Neuronal stem cell (in vitro differentiated cells): ENCODE measurements around the gene GAS6.

ENCODE experiments used
- DNase-seq: peaks from one replicate; pipeline ENCODE4 v3.0.0-alpha.2; 2013; ENCODE audit warnings: low spot score
- H2AFZ ChIP-seq: one replicate; pipeline ENCODE4 v1.6.1; 2013; ENCODE audit warnings: mild to moderate bottlenecking, low read length, inconsistent platforms
- H2AK5ac ChIP-seq: 2 replicates; pipeline ENCODE4 v1.6.1; 2013; ENCODE audit warnings: low read depth, mild to moderate bottlenecking, inconsistent platforms, low read length, moderate library complexity, mixed read lengths
- H2BK120ac ChIP-seq: 2 replicates; pipeline ENCODE4 v1.6.1; 2013; ENCODE audit warnings: low read depth, mild to moderate bottlenecking, inconsistent platforms, low read length, moderate library complexity, mixed read lengths
- H2BK12ac ChIP-seq: one replicate; pipeline ENCODE4 v1.6.1; 2013; ENCODE audit warnings: low read length, inconsistent platforms
- H2BK15ac ChIP-seq: 2 replicates; pipeline ENCODE4 v1.6.1; 2013; ENCODE audit warnings: mild to moderate bottlenecking, low read length, inconsistent platforms, mixed read lengths
- H2BK5ac ChIP-seq: one replicate; pipeline ENCODE4 v1.6.1; 2013; ENCODE audit warnings: inconsistent platforms, mild to moderate bottlenecking, low read length, moderate library complexity
- H3K14ac ChIP-seq: one replicate; pipeline ENCODE4 v1.6.1; 2013; ENCODE audit warnings: low read length, inconsistent platforms
- H3K18ac ChIP-seq: 2 replicates; pipeline ENCODE4 v1.6.1; 2013; ENCODE audit warnings: low read length, inconsistent platforms
- H3K23ac ChIP-seq: 2 replicates; pipeline ENCODE4 v1.6.1; 2013; ENCODE audit warnings: low read depth, mild to moderate bottlenecking, mixed read lengths, low read length, inconsistent platforms; ENCODE audit not compliant: poor library complexity
- H3K27ac ChIP-seq: replicated peaks from 3 replicates; pipeline ENCODE4 v1.5.1; 2013; ENCODE audit warnings: low read length, inconsistent platforms
- H3K27me3 ChIP-seq, 3 experiments: 2 replicates each; pipeline ENCODE4 v1.6.1; 2013; ENCODE audit warnings: low read length in 3 of 3, mild to moderate bottlenecking in 2 of 3, inconsistent platforms in 1 of 3, low read depth in 1 of 3, mixed read lengths in 1 of 3, moderate library complexity in 1 of 3; ENCODE audit not compliant: control insufficient read depth in 3 of 3, insufficient read depth in 3 of 3
- H3K36me3 ChIP-seq, 2 donors: replicated peaks in 1 of 2; 2 replicates each; pipeline ENCODE4 v1.6.1; 2013; ENCODE audit warnings: low read length in 2 of 2; ENCODE audit not compliant: control insufficient read depth in 2 of 2, insufficient read depth in 2 of 2
- H3K4ac ChIP-seq: 2 replicates; pipeline ENCODE4 v1.6.1; 2013; ENCODE audit warnings: inconsistent platforms, mild to moderate bottlenecking, low read length, moderate library complexity
- H3K4me1 ChIP-seq, 2 donors: 1 replicate in 1 of 2; 2 replicates in 1 of 2; pipeline ENCODE4 v1.6.1; 2013; ENCODE audit warnings: low read length in 2 of 2, low read depth in 1 of 2; ENCODE audit not compliant: control insufficient read depth in 2 of 2, insufficient read depth in 1 of 2
- H3K4me2 ChIP-seq: one replicate; pipeline ENCODE4 v1.6.1; 2013; ENCODE audit warnings: mild to moderate bottlenecking, low read length, inconsistent platforms; ENCODE audit not compliant: insufficient read depth, poor library complexity, severe bottlenecking
- H3K4me3 ChIP-seq, 2 donors: 2 replicates each; pipeline ENCODE4 v1.5.1; 2013; ENCODE audit warnings: low read length in 2 of 2, mild to moderate bottlenecking in 2 of 2, inconsistent platforms in 1 of 2, moderate library complexity in 1 of 2
- H3K79me1 ChIP-seq: one replicate; pipeline ENCODE4 v1.6.1; 2013; ENCODE audit warnings: low read depth, mild to moderate bottlenecking, inconsistent platforms, low read length, moderate library complexity
- H3K9ac ChIP-seq: one replicate; pipeline ENCODE4 v1.6.1; 2013; ENCODE audit warnings: mild to moderate bottlenecking, low read depth, low read length, inconsistent platforms; ENCODE audit not compliant: poor library complexity
- H3K9me3 ChIP-seq, 2 donors: replicated peaks in 1 of 2; 2 replicates each; pipeline versions ENCODE3 to v1.6.1; 2013; ENCODE audit warnings: low read length in 2 of 2, mild to moderate bottlenecking in 2 of 2, inconsistent platforms in 1 of 2, low read depth in 1 of 2, mixed read lengths in 1 of 2, moderate library complexity in 1 of 2; ENCODE audit not compliant: control insufficient read depth in 2 of 2, insufficient read depth in 1 of 2
- H4K8ac ChIP-seq: one replicate; pipeline ENCODE4 v1.6.1; 2013; ENCODE audit warnings: low read depth, mild to moderate bottlenecking, inconsistent platforms, low read length, moderate library complexity
- H4K91ac ChIP-seq: one replicate; pipeline ENCODE4 v1.6.1; 2013; ENCODE audit warnings: low read length, low read depth, mild to moderate bottlenecking, inconsistent platforms; ENCODE audit not compliant: poor library complexity
- WGBS, 2 donors: extraction: QIAGEN DNeasy Blood & Tissue Kit; methylation state at CpG; one replicate each; pipeline ENCODE4 v1.1.7; 2013; ENCODE audit warnings: missing lambda C conversion rate in 2 of 2, mixed read lengths in 1 of 2; ENCODE audit not compliant: insufficient read length in 2 of 2, insufficient replicate concordance in 1 of 2; ENCODE audit errors: extremely low coverage in 2 of 2; 5-methylcytosine and 5-hydroxymethylcytosine counted together

GAS6 gene

GRCh38 chr13:113864273-113864890 lies 506 bp upstream of the GAS6 start:
- Histone ChIP-seq H3K79me1 (peaks cover 6% of the 10 kb centered on the region), H3K4ac (no peak overlapping the region), H3K23ac (no peak overlapping the region), H3K4me2 (peak overlapping the region; percentile 90), H2AK5ac (no peak overlapping the region), H3K18ac (no peak overlapping the region), H3K36me3 (no peaks in the 10 kb centered on the region), H2AFZ (peak overlapping the region; percentile 97), H4K8ac (no peak overlapping the region), H2BK5ac (no peak overlapping the region), H2BK15ac (peak overlapping the region; percentile 2), H3K14ac (no peak overlapping the region), H3K9me3 (no peaks in the 10 kb centered on the region), H2BK120ac (no peak overlapping the region), H2BK12ac (no peak overlapping the region), H4K91ac (no peak overlapping the region), H3K4me3 (peak overlapping the region; percentile 46 to 76), H3K27me3 (peaks cover 0 to 54% (median 13%) of the 10 kb centered on the region in 3 experiments), H3K27ac (no peak overlapping the region), H3K4me1 (peaks cover 20 to 29% of the 10 kb centered on the region in 2 donors), H3K9ac (no peak overlapping the region)
- DNase-seq: no peak
- no CpG with 5 or more reads among the region's 10 CpGs for WGBS, 2 donors

- DNase-seq: no peak
- Histone ChIP-seq H2AK5ac (peak overlapping the region; percentile 72), H4K8ac (no peak overlapping the region), H3K4me1 (peaks cover 20 to 41% of the 10 kb centered on the region in 2 donors), H3K27me3 (peaks cover 0 to 52% (median 13%) of the 10 kb centered on the region in 3 experiments), H3K4me3 (peak overlapping the region; percentile 46 to 85), H3K23ac (no peak overlapping the region), H3K4me2 (peak overlapping the region; percentile 90), H2BK5ac (peak overlapping the region; percentile 30), H3K9me3 (no peaks in the 10 kb centered on the region), H2BK12ac (no peak overlapping the region), H2BK120ac (no peak overlapping the region), H2BK15ac (peak overlapping the region; percentile 82), H3K27ac (no peak overlapping the region), H3K36me3 (peaks cover 0 to 4% of the 10 kb centered on the region in 2 donors), H3K4ac (no peak overlapping the region), H3K14ac (peak overlapping the region; percentile 97), H3K9ac (peak overlapping the region; percentile 95), H2AFZ (peak overlapping the region; percentile 97), H3K79me1 (peaks cover 9% of the 10 kb centered on the region), H4K91ac (no peak overlapping the region), H3K18ac (peak overlapping the region; percentile 96)
- no CpG with 5 or more reads among the region's 60 CpGs for WGBS, 2 donors
Observed at GRCh38 chr13:113862931-113863523, 849 bp downstream of the GAS6 start.

DNA sequence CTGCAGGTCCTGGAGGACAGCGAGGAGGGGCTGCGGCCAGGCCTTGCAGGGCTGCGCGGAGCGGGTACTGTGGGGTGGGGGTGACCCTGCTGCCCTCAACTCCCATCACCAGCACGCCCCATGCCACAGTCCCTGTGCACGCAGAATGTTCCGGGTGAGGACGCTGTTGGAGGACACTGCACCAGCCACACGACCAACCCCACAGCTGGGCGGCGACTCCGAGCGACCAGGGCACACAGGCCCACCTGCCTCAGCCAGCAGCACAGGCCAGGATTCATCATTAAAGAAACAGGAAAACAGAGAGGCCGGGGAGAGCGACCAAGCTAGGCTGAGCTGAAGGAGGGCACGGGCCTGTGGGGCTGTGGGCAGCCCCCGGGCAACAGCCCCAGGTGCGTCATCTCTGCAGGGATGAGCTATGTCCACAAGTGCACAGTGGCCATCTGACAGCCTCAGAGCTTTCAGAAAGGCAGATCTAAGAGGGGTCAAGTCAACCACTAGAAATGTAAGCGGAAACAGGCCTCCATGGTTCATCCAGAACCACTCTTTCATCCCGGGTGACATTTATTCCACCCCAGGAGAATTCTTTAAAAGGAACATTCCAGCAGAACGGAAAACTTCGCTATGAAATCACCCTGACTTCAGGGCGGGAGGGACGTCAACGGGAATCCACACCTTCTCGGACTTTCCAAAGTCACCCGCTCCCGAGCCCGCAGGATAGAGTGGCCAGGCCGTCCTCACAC lies 1.5 kb downstream of the GAS6 start:
- Histone ChIP-seq H2BK5ac (peak overlapping the region; percentile 30), H3K9me3 (no peaks in the 10 kb centered on the region), H2AK5ac (peak overlapping the region; percentile 72), H3K27ac (no peak overlapping the region), H3K18ac (peak overlapping the region; percentile 73), H3K79me1 (peaks cover 9% of the 10 kb centered on the region), H3K4me2 (peak overlapping the region; percentile 90), H3K9ac (no peak overlapping the region), H3K27me3 (peaks cover 0 to 52% (median 13%) of the 10 kb centered on the region in 3 experiments), H3K14ac (peak overlapping the region; percentile 42), H4K8ac (no peak overlapping the region), H2BK12ac (peak overlapping the region; percentile 44), H2BK15ac (peak overlapping the region; percentile 82), H3K4me3 (peak overlapping the region in 1 of 2 donors; percentile 85), H4K91ac (no peak overlapping the region), H3K36me3 (peaks cover 0 to 4% of the 10 kb centered on the region in 2 donors), H2AFZ (peak overlapping the region; percentile 97), H3K4me1 (peaks cover 20 to 45% of the 10 kb centered on the region in 2 donors), H2BK120ac (no peak overlapping the region), H3K4ac (no peak overlapping the region), H3K23ac (peak overlapping the region; percentile 69)
- no peak for DNase-seq
- no CpG with 5 or more reads among the region's 31 CpGs for WGBS, 2 donors
